ENCODE data around the gene HMCN2.
A peak's percentile ranks its signal among the peaks of the same experiment; 100 is the strongest.

The HMCN2 gene

DNA sequence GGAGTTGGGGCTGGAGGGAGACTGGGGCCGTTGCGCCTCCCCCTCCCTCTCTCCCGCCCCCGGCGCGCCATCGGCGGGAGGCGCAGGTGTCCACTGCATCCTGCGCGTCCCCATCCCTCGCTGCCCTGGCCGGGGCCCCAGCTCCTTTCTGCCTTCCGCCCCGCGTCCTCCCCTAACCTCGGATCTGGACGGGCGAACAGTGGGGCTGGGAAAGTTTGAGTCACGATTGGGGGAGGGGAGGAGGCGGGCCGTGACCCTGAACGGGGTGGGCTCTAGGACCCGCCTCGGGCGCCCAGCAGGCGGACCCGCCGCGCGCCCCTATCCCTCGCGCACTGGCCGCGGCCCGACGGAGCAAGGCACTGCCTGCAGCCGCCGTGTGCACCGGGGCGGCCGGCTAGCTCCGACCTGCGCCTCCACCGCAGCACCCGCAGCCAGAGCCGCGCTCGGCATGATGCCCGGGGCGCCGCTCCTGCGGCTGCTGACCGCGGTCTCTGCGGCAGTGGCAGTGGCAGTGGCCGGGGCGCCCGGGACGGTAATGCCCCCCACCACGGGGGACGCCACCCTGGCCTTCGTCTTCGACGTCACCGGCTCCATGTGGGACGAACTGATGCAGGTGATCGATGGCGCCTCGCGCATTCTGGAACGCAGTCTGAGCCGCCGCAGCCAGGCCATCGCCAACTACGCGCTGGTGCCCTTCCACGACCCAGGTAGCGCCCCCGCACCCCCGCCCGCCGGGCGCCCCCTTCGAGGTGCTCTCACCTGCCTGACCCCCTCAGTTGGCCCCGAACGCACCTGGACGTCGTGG lies at the start of gene HMCN2:
TSS of gene HMCN2 (plus strand) at position 330 of the 805 bp plus-strand sequence. CDS start at position 449, 119 bp downstream.
- peak in 1 of 51 donors; percentile 11 for DNase-seq

- DNase-seq = no peak
Observed at GRCh38 chr9:130217838-130218237, 47.7 kb upstream of the HMCN2 start.

GRCh38 chr9:130219661-130220096 lies 45.9 kb upstream of the HMCN2 start:
- no peak for DNase-seq

DNA sequence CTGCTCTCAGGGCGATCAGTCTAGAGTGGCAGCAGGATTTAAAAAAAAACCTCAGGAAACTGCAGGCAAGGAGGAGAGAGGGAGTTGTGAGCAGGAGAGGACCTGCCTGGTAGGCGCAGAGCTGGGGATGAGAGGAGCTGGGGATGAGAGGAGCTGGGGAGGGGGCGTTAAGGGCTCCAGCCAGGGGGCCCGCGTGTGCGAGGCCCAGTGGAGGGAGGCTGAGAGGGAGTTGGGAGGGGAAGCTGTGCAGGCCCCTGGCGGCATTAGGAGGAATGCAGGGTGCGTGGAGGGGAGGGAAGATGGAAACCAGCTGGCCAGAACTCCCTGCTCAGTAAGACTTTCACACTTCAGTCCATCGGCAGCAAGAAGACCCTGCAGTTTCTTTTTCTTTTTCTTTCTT lies 45.2 kb upstream of the HMCN2 start:
- DNase-seq = no peak

DNA sequence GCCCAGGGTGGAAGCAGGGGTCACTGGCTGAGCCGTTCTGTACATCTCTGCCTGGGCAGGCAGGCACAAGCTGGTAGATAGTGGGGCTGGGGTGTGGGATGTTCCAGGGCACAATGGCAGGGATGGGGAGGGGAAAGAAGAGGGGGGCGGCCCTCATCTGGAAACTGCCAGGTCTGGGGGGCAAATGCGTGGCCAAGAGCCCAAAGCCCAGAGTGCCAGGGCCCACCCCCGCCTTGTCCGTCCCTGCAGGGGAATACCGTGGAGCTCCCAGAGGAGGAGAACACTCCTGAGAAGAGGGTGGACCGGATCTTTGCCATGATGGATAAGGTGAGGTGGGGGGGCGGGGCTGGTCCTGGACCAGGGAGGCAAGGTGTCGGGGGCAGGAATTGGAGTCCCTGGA lies 42.7 kb upstream of the HMCN2 start:
- DNase-seq = no peak

DNA sequence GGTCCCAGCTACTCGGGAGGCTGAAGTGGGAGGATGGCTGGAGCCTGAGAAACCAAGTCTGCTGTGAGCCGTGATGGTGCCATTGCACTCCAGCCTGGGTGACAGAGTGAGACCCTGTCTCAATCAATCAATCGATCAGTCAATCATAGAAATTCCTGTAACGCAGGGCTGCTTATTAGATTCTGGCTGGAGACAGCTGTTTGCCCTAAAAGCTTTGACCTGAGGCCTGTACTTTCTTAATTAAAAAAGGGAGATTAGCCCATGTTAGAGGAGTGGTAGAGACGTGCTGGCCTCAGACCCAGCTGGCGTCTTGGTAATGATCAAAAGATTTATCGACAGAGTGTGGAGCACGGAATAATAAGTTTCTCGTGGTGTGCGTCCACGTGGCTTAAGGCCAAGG lies 40.5 kb upstream of the HMCN2 start:
- no peak for DNase-seq

DNA sequence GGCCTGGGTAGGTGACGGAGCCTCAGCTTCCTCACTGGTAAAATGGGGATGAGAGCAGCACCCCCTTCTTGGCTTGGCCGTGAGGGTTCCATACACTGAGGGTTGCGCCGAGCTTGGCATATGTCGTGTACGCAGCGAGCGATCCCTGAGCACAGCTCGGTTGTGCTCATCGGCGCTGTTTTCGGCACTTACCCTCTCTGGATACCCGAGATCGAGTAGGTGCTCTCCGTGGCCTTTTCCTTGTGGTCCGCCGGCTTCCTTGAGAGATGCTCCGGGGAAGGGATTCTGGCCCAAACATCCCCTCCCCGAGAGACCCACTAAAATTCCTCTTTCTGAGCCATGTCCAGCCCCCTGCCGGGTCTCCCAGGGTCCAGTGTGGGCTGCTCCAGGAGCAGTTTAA lies 40.0 kb upstream of the HMCN2 start:
- no peak for DNase-seq

DNA sequence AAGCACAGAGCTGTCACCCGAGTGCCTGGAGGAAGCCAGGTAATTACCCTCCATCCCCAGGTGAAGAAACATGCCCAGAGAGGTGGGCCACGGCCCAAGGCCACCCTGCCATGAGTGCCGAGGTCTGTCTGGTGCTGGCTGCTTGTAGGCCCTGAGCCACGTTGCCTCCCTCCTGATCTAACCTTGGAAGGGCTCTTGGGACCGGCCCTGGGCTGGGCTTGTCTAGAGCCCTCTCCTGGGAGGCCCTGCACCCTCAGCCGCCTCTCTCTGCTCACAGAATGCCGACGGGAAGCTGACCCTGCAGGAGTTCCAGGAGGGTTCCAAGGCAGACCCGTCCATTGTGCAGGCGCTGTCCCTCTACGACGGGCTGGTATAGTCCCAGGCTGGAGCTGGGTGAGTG lies 39.4 kb upstream of the HMCN2 start:
- no peak for DNase-seq

DNA sequence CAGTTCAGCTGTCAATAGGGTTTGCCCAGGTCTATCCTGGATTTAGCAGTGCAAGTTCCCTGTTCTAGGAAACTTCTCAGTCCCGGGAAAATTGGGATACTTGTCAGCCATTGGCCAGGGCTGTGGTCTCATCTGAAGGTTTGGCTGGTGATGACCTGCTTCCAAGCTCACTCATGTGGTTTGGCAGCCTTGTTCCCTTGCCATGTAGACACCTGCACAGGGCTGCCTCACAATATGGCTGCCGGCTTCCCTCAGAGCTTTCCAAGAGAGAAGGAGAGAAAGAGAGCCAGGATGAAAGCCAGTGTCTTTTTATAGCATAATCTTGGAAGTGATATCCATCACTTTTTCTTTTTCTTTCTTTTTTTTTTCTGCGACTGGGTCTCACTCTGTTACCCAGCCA lies 37.7 kb upstream of the HMCN2 start:
- DNase-seq = no peak

DNA sequence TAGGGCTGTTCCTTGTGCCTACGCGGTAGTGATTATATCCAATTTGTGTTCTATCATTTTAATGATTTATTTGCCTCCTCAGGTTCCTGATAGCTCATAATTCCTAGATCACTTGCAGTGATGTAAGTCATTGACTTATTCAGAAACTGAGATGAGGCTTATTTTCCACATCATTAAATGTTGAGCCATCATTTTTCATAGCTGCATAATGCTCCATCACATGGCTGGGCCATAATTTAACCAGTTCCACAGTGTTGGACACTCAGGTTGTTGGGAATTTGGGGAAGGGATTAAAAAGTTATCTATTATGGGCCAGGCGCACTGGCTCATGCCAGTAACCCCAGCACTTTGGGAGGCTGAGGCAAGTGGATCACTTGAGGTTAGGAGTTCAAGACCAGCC lies 35.8 kb upstream of the HMCN2 start:
- DNase-seq = no peak

DNA sequence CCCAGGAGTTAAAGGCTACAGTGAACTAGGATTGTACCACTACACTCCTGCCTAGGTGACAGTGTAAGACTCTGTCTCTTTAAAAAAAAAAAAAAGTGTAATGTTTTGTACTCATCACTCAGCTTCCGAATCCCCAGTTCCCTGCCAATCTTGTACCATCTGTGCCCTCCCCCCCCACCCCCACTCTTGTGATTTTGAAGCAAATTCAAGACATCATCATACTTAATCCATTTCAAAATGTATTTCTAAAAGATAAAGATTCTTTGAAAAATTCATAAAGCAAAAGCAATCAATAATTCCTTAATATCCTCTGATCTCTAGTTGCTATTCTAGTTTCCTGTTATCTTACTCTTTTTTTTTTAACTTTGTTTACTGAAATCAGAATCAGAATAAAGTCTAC lies 34.9 kb upstream of the HMCN2 start:
- DNase-seq = no peak

- DNase-seq = peak in 2 of 51 donors; percentile 19 to 33
Observed at GRCh38 chr9:130232899-130233586, 32.5 kb upstream of the HMCN2 start.

GRCh38 chr9:130233587-130233945 lies 32.0 kb upstream of the HMCN2 start:
- no peak for DNase-seq

DNA sequence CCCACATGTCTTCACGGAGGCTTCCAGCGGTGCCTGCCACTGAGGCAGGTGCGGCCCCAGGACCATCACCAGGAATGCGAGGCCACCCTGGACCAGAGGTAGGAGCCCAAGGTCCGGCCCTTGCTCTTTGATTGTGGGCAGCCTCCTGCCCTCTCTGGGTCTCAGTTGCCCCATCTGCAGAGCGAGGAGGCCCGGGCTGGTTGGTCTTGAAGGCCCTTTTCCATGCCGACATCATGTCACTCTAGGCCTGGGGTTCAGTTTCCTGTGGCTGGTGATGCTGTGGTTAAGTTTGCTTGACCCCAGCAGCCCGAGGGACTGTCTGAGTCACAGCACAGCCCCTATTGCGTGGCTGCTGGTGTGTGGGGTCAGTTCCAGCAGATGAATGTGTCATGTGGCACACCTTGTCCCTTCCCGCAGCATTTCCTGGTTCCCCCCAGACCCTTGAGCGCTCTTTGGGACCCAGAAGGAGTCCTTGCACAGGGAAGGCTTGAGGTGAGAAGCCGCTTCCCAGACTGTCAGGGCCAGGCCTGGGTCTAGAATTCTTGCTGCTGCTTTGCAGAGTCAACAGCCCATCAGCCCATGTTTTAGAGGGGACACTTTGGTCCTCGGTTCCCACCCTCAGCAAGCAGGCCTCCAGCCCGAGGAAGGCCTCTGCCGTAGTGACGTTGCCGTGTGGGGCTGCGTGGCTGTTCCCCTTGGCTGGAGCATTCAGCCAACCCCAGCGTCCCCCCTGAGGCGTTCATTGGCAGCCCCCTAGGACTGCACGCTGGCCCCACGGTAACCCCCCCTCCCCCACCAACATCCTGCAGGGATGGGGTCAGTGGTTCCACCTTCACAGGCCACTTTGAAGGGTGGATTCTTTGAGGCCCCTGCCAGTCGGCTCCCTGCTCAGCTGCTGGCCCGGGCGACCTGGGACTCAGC lies 31.0 kb upstream of the HMCN2 start:
- DNase-seq = no peak

DNA sequence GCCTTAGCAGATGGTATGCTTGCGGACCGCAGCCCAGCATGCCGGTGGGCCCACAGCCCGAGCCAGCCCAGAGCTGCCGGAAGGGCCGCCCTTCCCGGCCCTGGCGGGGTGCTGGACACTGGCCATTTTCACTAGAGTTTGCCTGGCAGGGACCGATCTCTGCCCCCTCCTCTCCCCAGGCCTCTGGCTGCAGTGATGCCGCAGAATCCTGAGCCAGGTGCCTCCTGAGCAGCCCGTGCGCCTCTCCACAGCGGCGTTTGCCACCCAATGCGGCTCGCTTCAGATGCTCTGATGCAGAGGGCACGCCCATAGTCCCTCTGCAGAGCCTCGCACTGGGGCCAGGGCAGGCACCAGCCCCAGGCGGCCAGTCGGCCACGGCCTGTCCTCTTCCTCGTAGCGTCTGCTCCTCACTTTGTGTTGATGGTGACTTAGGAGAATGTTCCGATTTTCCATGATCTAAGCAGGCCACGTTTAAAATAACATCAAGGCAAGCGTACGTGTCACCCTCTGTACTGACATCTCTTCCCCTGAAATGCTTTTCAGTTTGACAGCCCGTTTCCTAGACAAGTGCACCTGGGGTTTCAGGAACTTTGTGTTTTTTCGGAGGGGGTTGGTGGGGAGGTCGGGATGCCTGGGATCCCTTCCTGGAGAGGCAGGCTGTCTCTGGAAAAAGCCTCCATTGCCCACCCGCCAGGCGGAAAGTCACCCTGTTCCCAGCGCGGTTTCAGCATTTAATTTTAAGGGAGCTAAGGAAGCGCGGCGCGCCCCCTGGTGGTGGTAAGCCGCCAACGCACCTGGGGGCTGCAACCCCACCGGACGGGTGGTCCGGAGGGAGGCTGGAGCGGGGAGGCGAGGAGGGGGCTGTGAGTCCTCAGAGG lies 29.8 kb upstream of the HMCN2 start:
- peak in 40 of 51 donors; percentile 8 to 75 (median 46) for DNase-seq

- no peak for DNase-seq
Observed at GRCh38 chr9:130236436-130236985, 29.0 kb upstream of the HMCN2 start.

GRCh38 chr9:130237076-130237475 lies 28.5 kb upstream of the HMCN2 start:
- DNase-seq = no peak

- DNase-seq = no peak
Observed at GRCh38 chr9:130237763-130238524, 27.6 kb upstream of the HMCN2 start.

GRCh38 chr9:130239363-130239695 lies 26.2 kb upstream of the HMCN2 start:
- no peak for DNase-seq

DNA sequence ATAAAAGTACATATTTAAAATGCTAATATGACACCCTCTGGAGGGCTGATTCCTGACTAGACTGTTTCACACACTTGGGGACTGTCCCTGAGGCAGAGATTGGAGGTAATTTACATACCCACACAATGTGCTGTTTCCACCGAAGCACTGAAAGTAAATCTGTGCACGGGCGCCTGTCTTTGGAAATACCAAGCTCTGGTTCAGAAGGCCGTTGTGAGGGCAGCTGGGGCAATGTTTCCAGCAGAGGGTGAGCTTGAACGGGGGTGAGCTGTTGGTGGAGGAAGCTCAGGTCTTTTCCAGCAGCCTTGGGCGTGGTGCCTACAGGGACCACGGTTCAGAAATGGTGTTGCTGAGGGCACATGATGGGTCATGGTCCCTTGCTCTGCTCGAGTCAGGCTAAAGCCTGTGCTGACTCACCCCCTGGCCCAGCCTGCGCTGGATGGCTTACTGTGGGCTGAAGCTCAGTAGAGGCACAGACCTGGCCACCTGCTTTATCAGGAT lies 25.8 kb upstream of the HMCN2 start:
- DNase-seq = no peak
